ENCODE results near the gene RHOH. TPM values are rescaled to one million over a fixed set of nuclear protein-coding genes. Genes with fewer than 3 reads are reported as not detected.

The RHOH gene
- polyA plus RNA-seq, 2 of the 4 experiments (the other 2 are of a cell fraction): 0.08 to 0.26 TPM

GRCh38 chr4:40265910-40266274 is 69.1 kb downstream of the RHOH start:
- Histone ChIP-seq H3K4me2 (no peak overlapping the region), H3K4me1 (peaks cover 34% of the 10 kb centered on the region), H3K9me3 (no peaks in the 10 kb centered on the region), H3K27ac (peak overlapping the region; percentile 21 to 60; a peak in 3 of 6 replicates), H3K4me3 (no peak overlapping the region)
- DNase-seq (ENCODE audit: low read depth in 1 of 2, low spot score in 1 of 2): no peak
- 85% methylated on average over 4 of the region's 4 CpGs for WGBS (ENCODE audit: missing lambda C conversion rate)
- CTCF ChIA-PET: no interaction called here
- TF ChIP-seq MAX (IDR thresholded peaks at IDR 0.05) (no peak), ELK1 (IDR thresholded peaks at IDR 0.05; ENCODE audit: low read depth, low read length) (no peak)
- POLR2A ChIA-PET: no interaction called here
- no peak for ATAC-seq
- no peak for FAIRE-seq

GRCh38 chr4:40269133-40269532 is 72.3 kb downstream of the RHOH start:
- CTCF ChIA-PET: interaction anchor here (1.5 kb wide), 1 partner anchor 48 kb away, joined by 4 read pairs; no protein-coding TSS in a partner anchor
- Histone ChIP-seq H3K4me1 (peaks cover 13% of the 10 kb centered on the region), H3K4me2 (no peak overlapping the region), H3K4me3 (no peak overlapping the region), H3K9me3 (no peaks in the 10 kb centered on the region), H3K27ac (no peak overlapping the region)
- POLR2A ChIA-PET: no interaction called here
- ATAC-seq (no peak), FAIRE-seq (no peak), DNase-seq (ENCODE audit: low read depth in 1 of 2, low spot score in 1 of 2) (no peak)
- no peak for TF ChIP-seq EHF (CRISPR knock-in tag; IDR thresholded peaks at IDR 0.05)
- TF ChIP-seq GATA3 (IDR thresholded peaks at IDR 0.05; ENCODE audit: borderline replicate concordance): no peak
- TF ChIP-seq ZFP36 (IDR thresholded peaks at IDR 0.05; ENCODE audit: borderline replicate concordance, partially characterized antibody): no peak
- no peak for TF ChIP-seq KDM1A (IDR thresholded peaks at IDR 0.05; ENCODE audit: low read depth)
- TF ChIP-seq E2F6 (IDR thresholded peaks at IDR 0.05; ENCODE audit: borderline replicate concordance, low read depth): no peak
- TF ChIP-seq ZNF302 (CRISPR knock-in tag; IDR thresholded peaks at IDR 0.05): no peak
- no peak for TF ChIP-seq SMC3 (IDR thresholded peaks at IDR 0.05)
- no peak for TF ChIP-seq PBX3 (IDR thresholded peaks at IDR 0.05)
- TF ChIP-seq CHD4 (IDR thresholded peaks at IDR 0.05; ENCODE audit: borderline replicate concordance): no peak
- WGBS (ENCODE audit: missing lambda C conversion rate): 60% methylated on average over 1 of the region's 1 CpG

- Histone ChIP-seq H3K4me3 (no peak overlapping the region), H3K9me3 (no peaks in the 10 kb centered on the region), H3K27ac (no peak overlapping the region), H3K4me1 (peaks cover 2% of the 10 kb centered on the region; the same call in 1 of the 3 replicates), H3K4me2 (no peak overlapping the region)
- CTCF ChIA-PET: no interaction called here
- ATAC-seq (no peak), DNase-seq (ENCODE audit: low read depth in 1 of 2, low spot score in 1 of 2) (no peak), FAIRE-seq (no peak)
- POLR2A ChIA-PET: no interaction called here
- TF ChIP-seq HOXB5 (CRISPR knock-in tag; IDR thresholded peaks at IDR 0.05) (no peak), PBX3 (IDR thresholded peaks at IDR 0.05) (no peak), EP300 (IDR thresholded peaks at IDR 0.05) (no peak), CBX2 (IDR thresholded peaks at IDR 0.05; ENCODE audit: borderline replicate concordance, low read depth) (no peak), SREBF2 (IDR thresholded peaks at IDR 0.05) (no peak), MAX (IDR thresholded peaks at IDR 0.05) (no peak), GATA3 (IDR thresholded peaks at IDR 0.05; ENCODE audit: borderline replicate concordance) (no peak), JUN (IDR thresholded peaks at IDR 0.05) (no peak), USF2 (IDR thresholded peaks at IDR 0.05) (no peak), CTCF (IDR thresholded peaks at IDR 0.05) (no peak), RCOR1 (IDR thresholded peaks at IDR 0.05; ENCODE audit: low read depth, low read length) (no peak), JUNB (IDR thresholded peaks at IDR 0.05) (no peak), HOXA7 (CRISPR knock-in tag; IDR thresholded peaks at IDR 0.05) (no peak), KDM1A (IDR thresholded peaks at IDR 0.05; ENCODE audit: low read depth) (no peak), HOXB13 (CRISPR knock-in tag; IDR thresholded peaks at IDR 0.05; ENCODE audit: low read depth) (no peak), HES2 (IDR thresholded peaks at IDR 0.05) (no peak), NR3C1 (IDR thresholded peaks at IDR 0.05) (no peak)
- 86% methylated on average over 11 of the region's 12 CpGs for WGBS (ENCODE audit: missing lambda C conversion rate)
These were observed 73.8 kb downstream of the RHOH start for GRCh38 chr4:40270609-40271008.

Data from A549 (cell line).